Cardiac muscle cell (in vitro differentiated cells and primary cell): Measurements from ENCODE around the gene MIOX. TPM values are rescaled to one million over a fixed set of nuclear protein-coding genes. Genes with fewer than 3 reads are reported as not detected.

ENCODE experiments used
- DNase-seq, 2 donors: peaks; one replicate each; pipeline versions ENCODE4 v3.0.0 to v3.0.0-alpha.2; 2010 to 2017; ENCODE audit warnings: low read depth in 1 of 2, low spot score in 1 of 2
- H3K27ac ChIP-seq: fragments of 200-600 bp; sonication (generic); 2 replicates; pipeline ENCODE4 v1.5.1; 2016
- H3K27me3 ChIP-seq: fragments of 200-600 bp; sonication (generic); 2 replicates; pipeline ENCODE4 v1.6.0; 2016; ENCODE audit warnings: control low read depth
- H3K36me3 ChIP-seq: fragments of 200-600 bp; sonication (generic); 2 replicates; pipeline ENCODE4 v1.5.1; 2016; ENCODE audit warnings: control low read depth
- H3K4me1 ChIP-seq: fragments of 200-600 bp; sonication (generic); 2 replicates; pipeline ENCODE4 v1.8.1; 2017; ENCODE audit warnings: low read depth, mild to moderate bottlenecking, mixed run types
- H3K4me3 ChIP-seq: fragments of 200-600 bp; sonication (generic); 2 replicates; pipeline ENCODE4 v1.5.1; 2016; ENCODE audit warnings: mild to moderate bottlenecking
- H3K9me3 ChIP-seq: fragments of 200-600 bp; sonication (generic); 2 replicates; pipeline ENCODE4 v1.5.1; 2017; ENCODE audit warnings: low read depth, mild to moderate bottlenecking, control low read depth
- polyA plus RNA-seq: library from polyadenylated mRNA; unstranded; fragments of >200 nt; fragmentation: Nextera tagmentation; extraction: Ambion mirVana; gene quantifications from 2 replicates; pipeline ENCODE4 v1.2.1, GENCODE V29; 2016
- total RNA-seq: library from RNA; depleted of rRNA; stranded (reverse); fragments of >200 nt; gene quantifications from 2 replicates; pipeline ENCODE4 v1.2.3, GENCODE V29; 2016
- TF ChIP-seq, protein P1 (sequence below): IDR thresholded peaks from 2 replicates; pipeline ENCODE4 v1.5.1; 2012; ENCODE audit warnings: low read depth, mild to moderate bottlenecking, low read length

Gene MIOX
- total and polyA plus RNA-seq, 2 experiments from 2014 or later: not detected

DNA sequence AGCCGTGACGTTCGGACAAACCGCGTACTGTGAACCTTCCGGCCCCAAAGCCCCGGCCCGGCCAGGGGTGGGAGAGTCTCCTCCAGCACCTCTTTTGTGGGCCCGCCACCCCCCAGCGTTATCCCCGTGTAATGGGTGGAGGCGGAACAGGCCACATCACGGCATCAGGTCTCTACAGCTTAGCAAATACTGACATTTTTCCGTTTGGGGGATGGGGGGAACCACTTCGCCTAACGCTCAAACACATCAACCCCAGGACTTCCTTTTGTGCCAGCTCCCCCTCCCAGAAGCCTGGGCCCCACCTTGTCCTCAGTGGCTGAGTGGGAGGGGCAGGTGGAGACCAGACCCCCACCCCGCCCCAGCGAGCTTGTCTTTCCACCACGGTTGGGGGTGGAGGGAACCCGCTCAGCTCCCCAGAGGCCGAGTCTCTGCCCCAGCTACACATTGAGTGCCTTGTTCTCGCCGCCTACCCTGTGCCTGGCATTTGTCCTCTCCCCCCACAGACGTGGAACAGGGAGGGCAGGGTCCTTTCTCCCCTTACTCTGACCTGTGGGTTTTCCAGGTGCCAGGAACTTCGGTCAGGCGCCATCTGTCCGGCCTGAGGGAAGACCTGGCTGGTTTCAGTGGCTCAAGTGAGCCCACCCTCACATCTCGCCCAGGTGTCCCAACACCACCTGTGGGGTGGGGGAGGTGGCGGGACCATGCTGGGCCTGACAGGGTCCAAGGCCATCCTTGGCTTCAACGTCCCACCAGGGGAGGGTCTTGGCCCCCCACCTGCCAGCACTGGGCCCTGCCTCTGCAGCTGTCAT is 41.4 kb upstream of the MIOX start:
- TF ChIP-seq, protein P1, sequence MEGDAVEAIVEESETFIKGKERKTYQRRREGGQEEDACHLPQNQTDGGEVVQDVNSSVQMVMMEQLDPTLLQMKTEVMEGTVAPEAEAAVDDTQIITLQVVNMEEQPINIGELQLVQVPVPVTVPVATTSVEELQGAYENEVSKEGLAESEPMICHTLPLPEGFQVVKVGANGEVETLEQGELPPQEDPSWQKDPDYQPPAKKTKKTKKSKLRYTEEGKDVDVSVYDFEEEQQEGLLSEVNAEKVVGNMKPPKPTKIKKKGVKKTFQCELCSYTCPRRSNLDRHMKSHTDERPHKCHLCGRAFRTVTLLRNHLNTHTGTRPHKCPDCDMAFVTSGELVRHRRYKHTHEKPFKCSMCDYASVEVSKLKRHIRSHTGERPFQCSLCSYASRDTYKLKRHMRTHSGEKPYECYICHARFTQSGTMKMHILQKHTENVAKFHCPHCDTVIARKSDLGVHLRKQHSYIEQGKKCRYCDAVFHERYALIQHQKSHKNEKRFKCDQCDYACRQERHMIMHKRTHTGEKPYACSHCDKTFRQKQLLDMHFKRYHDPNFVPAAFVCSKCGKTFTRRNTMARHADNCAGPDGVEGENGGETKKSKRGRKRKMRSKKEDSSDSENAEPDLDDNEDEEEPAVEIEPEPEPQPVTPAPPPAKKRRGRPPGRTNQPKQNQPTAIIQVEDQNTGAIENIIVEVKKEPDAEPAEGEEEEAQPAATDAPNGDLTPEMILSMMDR: no peak
- H3K4me3 ChIP-seq: no peak overlapping the region
- no peaks in the 10 kb centered on the region for H3K27me3 ChIP-seq
- no peaks in the 10 kb centered on the region for H3K9me3 ChIP-seq
- H3K27ac ChIP-seq: peak overlapping the region; percentile 54
- no peak for DNase-seq
- H3K4me1 ChIP-seq: no peaks in the 10 kb centered on the region
- H3K36me3 ChIP-seq: peaks cover 15% of the 10 kb centered on the region

DNA sequence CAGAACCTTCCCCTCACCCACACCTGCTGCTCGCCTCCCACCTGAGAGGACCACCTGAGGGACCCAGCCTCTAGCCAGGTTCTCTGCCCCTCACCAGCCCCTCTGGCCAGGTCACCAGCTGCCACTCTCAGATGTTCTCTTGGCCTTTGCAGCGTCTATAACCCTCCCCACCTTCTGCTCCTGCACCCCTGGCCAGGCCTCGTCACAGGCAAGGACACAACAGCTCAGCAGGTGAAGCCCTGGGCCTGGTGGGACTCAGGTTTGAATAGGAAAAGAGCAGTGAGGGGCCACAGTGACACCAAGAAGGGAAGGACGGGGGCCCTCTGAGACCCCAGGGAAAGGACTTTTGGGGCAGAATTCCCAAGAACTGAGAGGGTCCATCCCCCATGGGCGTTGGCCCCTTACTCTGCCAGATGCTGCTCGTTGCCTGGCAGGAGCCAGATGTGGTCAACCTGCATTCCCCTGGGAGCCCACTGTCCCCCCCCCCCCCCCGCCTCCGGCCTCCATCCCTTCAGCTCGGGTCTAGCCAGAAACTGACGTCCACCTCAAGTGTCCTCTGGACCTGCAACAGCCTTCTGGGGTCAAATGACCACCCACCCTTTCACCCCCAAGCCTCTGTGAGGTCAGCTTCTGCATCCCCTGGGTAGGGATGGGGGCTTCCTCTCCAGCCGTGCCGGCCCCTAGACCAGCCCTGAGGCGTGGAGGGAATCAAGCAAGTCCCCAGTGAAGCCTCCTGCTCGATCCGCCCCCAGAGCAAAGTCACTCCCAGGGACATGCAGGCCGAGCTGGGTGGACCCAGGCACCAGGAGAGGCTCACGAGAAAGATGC is 40.6 kb upstream of the MIOX start:
- Histone ChIP-seq H3K4me3 (no peak overlapping the region), H3K4me1 (no peaks in the 10 kb centered on the region), H3K27me3 (no peaks in the 10 kb centered on the region), H3K36me3 (peaks cover 14% of the 10 kb centered on the region), H3K27ac (no peak overlapping the region), H3K9me3 (no peaks in the 10 kb centered on the region)
- TF ChIP-seq, protein P1: no peak
- no peak for DNase-seq

DNA sequence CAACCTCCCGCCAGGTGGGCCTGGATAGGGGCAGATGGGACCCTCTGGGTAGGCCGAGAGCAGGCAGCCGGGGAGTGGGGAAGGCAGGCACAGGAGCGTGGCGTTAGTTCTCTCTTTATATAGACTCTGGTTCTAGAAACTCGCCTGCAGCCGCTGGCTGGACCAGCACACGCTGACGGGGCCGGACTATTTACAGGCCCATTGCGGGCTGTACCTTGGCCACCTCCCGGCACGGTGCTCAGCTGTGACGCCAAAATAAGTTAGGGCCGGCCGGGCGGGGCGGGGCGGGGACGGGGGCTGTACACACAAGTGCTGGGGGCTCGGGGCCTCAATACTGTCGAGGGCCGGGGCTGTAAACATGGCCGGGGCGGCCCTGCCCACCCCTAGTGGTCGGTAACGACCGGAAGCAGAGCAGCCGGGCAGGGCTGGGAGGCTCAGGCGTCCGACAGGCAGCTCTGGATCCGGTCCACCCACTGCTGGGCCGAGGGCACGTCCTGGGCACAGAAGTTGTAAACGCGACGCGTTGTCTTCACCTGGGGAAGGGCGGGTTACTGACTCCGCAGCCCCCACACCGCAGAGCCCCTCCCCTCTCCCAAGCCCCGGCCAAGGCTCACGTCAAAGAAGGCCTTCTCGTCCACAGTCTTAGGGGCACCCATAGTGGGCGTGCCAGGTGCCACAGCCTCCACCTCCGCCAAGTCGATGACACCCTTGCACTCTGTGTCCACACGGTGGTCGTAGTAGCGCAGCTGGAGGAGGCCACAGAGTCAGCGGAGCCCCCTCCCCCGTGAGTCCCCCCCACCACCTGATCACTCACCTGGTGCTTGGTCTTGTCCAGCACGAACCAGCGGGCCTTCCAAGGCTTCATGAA is 39.7 kb upstream of the MIOX start:
- Histone ChIP-seq H3K36me3 (peaks cover 9% of the 10 kb centered on the region), H3K4me1 (no peaks in the 10 kb centered on the region), H3K9me3 (no peaks in the 10 kb centered on the region), H3K27me3 (no peaks in the 10 kb centered on the region), H3K27ac (no peak overlapping the region), H3K4me3 (no peak overlapping the region)
- TF ChIP-seq, protein P1: no peak
- DNase-seq: no peak

DNA sequence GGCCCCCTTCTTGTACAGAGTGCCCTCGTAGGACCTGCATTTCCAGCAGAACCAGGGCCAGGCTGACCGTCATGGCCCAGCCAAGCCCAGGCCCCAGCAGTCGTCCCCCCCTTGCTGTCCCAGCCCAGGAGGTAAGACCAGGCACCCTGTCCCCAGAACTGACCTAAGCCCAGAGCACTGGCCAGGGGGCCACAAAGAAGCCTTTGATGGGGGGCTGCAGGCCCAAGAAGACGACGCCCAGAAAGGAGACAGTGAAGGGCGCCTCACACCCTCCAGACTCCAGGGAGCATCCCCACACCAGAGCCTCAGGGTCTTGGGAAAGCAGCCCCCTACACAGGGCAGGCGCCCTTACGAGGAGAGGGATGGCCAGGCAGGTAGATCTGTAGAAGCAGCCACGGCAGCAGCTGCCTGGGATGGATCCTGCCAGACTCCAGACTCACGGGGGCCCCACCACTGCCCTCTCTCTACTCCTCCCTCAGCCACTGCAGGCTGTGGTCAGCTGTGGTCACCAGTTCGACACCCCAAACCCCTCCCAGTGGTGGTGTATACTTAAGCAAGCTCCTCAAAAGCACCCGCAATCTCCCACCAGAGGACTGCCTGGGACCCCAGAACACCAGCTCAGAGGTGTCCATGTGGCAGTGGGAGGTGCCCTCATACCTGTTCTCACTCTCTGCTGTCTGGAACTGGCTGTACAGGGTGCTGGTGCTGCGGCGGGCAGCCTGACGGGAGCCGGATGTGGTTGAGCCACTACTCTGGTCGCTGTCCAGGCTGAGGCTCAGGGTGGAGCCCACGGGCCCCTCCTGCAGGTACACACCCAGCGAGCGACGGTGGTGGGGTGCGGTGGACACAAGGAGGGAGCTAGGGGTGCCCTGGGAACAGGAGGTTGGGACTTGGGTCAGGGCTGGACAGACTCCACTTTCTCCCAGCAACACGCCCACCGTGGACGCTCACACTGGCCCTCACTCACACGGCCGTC is 38.8 kb upstream of the MIOX start:
- Histone ChIP-seq H3K36me3 (peaks cover 9% of the 10 kb centered on the region), H3K27me3 (no peaks in the 10 kb centered on the region), H3K4me1 (no peaks in the 10 kb centered on the region), H3K4me3 (no peak overlapping the region), H3K27ac (no peak overlapping the region), H3K9me3 (no peaks in the 10 kb centered on the region)
- TF ChIP-seq, protein P1: no peak
- no peak for DNase-seq
